Fibroblast of skin of right quadriceps (primary cell): Measurements from ENCODE around the gene SPINK6.

Experiments used
- DNase-seq: peaks from one replicate; pipeline ENCODE4 v3.0.0-alpha.2; 2013

The SPINK6 gene, protein sequence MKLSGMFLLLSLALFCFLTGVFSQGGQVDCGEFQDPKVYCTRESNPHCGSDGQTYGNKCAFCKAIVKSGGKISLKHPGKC

DNA sequence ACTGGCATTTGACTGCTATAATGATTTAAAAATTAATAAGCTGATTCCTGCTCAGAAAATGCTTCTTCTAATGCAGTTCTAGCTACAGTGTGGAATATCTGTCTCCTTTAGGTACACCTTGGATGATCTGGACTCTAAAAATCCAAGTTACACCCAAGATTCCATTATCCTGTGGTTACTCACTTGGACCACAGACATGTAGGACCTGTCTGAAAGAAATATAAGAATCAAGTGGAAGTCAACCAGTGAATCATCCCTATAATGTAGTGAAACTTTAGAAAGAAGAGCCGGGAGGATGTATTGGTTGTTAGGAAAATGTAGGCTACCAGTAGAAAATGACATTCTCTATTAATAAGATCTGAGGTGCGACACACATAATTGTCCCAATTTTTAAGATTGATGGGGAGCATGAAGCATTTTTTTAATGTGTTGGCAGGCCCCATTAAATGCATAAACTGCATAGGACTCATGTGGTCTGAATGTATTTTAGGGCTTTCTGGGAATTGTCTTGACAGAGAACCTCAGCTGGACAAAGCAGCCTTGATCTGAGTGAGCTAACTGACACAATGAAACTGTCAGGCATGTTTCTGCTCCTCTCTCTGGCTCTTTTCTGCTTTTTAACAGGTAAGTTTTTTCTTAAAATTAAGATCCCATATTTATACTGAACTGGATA lies at the start of gene SPINK6:
TSS of gene SPINK6 (plus strand) at position 512 of the 673 bp plus-strand sequence. CDS start at position 567, 55 bp downstream.
- DNase-seq, result no peak

DNA sequence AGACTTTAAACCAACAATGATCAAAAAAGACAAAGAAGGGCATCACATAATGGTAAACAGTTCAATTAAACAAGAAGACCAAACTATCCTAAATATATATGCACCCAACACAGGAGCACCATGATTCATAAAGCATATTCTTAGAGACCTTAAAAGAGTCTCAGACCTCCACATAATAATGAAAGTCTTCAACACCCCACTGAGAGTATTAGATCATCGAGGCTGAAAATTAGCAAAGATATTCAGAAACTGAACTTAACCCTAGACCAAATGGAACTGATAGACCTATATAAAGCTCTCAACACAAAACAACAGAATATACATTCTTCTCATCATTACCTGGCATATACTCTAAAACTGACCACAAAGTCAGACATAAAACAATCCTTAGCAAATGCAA lies 46.2 kb upstream of the SPINK6 start:
- no peak for DNase-seq

DNA sequence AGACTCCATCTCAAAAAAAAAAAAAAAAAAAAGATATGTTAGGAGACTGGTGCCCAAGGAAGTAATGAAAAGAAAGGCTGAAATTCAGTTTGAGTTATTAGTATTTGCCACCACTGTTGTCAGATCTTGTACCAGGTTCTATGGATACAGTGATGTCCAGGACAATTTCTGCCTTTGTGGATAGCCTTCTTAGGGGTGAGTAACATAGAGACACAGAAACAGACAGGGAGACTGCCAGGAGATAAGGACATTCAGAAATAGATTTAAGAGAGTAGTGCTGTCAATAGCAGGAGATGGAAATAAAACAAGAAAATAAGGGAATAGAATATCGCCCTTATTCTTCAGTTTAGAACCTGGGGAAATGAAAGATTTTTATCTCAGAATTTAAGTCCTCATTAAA lies 40.8 kb upstream of the SPINK6 start:
- DNase-seq, result no peak

DNA sequence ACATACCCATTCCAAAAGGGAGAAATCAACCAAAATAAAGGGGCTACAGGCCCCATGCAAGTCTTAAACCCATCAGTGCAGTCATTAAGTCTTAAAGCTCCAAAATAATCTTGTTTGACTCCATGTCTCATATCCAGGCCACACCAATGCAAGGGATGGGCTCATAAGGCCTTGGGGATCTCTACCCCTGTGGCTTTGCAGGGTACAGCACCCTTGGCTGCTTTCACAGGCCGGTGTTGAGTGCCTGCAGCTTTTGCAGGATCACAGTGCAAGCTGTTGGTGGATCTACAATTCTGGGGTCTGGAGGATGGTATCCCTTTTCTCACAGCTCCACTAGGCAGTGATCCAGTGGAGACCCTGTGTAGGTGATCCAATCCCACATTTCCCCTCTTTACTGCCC lies 39.5 kb upstream of the SPINK6 start:
- DNase-seq, result no peak

DNA sequence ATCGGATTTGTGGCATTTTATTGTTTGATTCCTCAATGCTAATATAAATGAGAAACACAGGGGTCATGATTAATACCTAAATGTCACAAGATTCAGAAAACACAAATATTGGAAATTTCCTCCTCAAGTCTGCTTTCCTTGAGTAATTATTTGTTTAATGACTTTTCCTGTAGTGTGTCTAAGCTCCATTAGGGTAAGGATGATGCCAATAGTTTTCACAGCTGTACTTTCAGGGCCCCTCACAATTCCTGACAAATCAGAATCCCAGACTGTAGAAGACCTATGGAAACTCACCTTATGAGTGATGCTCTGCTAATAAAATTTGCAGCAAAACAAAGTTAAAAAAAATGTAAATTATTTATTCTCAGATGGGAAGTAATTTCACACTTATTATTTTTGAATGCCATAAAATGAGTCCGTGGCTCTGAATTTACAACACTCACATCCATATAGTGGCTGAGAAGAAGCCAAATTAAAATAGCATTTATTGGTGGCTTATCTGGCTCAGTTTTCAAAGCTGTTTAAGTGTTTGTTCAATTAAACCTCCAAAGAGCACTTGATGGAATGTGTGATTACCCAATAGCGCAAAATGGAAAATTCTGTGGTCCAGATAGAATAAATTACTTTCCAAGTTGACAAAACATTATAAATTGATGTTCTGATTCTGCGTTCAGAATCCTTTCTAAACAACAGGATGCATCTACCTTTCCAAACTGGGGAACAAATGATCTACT lies 36.1 kb upstream of the SPINK6 start:
- DNase-seq, result no peak

DNA sequence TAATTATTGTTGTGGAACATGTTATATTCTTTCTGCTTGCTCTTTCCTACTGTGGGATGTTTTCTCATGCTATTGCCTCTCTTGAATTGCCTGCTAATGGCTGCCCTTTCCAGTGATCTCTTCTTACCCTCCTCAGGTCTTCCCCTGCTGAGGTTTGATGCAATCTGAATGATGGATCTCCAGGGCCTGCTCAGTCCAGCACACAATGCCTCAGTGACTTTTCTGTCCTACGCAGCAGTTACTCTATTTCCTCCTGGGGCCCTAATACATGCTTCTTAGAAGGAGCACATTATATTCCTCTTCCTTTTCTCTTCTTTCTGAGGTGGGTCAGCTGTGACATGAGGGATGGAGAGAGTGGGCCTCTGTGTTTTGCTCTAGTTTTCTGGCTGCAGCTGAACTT lies 34.6 kb upstream of the SPINK6 start, which contains the start of gene SPINK14:
TSS of gene SPINK14 (plus strand) at position 301 of the 400 bp plus-strand sequence. CDS start 1,187 bp downstream, outside the sequence.
- DNase-seq, result no peak

DNA sequence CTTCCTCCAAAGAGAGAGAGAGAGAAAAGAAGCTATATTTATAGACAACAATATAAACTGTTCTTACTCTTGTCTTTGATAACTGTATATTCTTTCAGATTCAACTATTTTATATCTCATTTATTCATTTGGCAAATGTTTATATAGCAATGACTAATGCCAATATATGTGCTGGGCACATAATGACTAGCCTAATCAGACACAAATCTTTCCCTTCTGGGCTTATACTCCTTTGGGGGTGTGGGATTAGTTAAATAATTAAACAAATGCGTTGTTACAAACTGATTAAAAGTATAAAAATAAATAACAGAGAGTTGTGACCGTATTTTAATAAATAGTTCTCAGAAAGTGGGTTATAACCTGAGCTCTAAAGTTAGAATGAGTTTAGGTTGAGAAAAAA lies 30.5 kb upstream of the SPINK6 start:
- DNase-seq, result no peak

DNA sequence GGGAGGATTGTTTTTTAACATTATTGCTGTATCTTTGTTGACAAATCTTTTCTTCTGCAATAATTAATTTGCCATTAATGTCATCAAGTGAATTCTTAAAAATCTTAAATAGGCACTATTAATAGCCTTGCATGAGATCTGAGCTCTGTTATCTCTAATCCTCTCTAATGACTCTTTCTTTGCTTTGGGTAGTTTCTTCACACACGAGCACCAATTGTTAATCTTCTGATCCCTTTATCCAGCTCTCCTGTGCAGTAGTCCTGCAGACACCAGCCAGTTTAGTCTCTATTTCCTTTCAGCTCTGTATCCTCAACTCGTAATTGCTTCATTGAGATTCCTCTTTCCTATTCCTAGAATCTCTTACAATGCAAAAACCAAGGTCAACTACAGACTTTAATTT lies 26.4 kb upstream of the SPINK6 start:
- DNase-seq, result no peak

DNA sequence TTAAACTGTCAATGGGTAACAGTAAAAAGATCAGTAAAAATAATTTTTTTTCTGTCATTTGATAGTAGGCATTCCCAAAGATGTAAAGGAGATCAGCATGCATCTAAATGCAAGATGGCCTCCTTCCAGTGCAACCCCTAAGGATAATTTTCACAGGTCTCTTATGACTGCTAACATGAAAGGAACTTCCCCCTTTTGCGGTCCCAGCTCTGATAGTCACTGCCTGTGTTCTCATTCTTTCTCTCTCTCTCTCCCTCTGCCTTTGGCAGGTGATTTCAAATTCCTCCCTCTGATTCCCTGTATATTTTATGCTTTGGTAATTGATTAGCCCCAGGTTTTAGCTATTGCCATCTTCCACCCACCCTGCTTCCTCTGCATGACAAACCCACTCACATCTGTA lies 25.6 kb upstream of the SPINK6 start:
- DNase-seq, result no peak

DNA sequence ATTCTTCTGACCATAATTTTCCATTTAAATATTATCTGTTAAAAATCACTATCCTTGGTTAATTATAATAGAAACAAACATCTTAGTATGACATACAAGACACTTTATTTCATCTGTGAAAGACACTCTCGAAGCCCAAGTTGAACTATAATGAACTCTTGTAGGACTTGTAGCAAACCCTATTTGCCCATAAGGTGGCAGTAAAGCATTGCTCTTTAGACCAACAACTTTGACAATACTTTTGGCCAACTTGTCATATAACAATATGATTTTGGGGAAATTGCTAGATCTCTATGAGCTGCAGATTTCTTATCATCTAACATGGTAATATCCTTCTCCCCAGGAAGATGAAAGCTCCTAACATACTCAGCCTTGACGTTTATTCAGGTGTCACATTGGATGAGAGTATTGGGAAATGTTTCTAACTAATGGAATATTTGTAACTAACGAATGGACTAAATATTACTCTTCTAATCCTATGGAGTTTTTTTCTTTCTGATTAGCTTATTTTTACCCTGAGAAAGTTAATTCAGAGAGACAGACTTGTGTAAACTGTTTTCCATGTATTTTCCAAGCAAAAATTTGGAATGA lies 23.5 kb upstream of the SPINK6 start:
- DNase-seq, result peak; percentile 33

DNA sequence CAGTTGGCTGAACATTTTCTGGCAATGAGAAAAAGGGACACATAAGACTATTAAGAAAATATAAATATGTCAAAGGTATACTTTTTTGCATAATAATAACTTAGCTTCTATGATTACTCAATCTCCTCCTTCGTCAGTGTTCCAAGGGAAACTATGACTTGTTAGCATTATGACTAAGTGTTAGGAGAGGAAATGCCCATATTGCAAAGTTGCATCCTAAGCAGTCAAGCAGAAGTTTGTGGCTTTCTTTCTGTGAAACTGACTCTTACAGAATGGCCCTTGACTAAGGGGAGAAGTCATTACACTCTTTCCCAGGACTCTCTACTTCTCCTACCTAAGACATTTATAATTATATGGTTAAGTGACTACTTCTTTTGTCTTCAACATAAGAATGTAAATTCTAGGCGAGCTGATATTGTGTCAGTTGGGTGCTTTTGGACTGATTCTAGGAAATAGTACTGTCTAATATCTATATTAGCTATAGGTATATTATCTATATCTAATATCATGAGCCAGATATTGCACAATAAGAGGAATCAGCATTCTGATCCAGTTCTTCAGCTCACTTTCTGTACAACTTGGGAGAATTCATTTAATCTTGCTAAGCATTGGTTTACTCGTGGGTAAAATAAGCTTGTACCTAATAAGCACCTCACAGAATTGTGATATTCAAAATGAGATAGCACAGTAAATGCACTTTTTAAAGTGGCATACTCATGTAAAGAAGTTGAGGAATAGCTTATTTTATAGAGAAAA lies 16.4 kb upstream of the SPINK6 start:
- peak; percentile 4 for DNase-seq

DNA sequence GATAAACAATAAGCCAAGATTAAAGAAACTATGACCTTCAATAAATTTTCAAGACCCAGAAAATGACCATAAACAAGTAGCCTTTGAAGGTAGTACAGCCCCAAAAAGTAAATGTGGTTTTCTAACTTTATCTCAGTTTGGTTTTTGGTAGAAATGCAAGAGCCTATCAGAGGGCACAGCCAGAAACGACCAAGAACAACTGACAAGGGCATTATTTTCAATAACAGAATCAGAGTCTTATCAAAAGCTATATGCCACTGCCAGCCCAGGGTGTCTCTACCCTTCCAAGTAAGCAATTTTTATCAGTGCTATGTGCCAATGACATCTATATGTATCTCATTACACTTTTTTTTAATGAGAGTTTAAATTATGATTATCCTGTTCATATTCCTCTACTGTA lies 11.8 kb upstream of the SPINK6 start:
- no peak for DNase-seq

DNA sequence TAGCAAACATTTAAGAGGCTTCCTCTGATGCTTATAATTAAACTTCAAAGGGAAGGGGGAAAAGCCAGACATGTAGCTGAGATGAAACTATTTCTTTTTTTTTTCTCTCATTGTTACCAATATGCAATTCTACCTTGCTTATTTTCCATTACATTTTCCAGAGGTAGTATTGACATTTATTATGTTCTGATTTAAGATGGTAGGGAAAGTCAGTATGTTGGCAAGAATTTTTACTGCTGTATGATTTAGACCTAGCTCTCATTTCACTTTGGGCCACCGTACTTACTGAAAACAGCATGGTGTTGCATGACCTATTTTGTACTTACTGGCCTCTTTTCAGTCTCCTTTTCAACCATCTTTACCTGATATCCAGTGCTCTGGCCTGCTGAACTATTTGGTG lies 9.6 kb upstream of the SPINK6 start:
- no peak for DNase-seq

DNA sequence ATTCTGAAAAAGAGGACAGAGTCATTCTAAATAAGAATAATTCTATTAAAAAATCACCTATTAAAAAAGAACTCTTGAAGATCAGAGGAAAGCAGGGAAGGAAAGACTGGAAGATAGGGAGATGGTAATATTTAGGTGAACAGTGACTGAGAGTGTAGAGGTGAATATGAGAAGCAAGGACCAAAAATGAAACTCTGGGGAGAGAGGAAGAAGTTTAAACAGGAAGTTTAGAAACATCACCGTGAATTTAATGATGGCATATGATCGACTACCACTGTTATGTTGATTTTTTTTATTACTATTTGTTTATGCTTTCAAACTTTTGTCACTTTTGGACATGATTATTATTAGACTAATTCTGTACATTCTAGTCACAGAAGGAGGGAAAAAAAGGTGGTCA lies 1.7 kb upstream of the SPINK6 start:
- no peak for DNase-seq

DNA sequence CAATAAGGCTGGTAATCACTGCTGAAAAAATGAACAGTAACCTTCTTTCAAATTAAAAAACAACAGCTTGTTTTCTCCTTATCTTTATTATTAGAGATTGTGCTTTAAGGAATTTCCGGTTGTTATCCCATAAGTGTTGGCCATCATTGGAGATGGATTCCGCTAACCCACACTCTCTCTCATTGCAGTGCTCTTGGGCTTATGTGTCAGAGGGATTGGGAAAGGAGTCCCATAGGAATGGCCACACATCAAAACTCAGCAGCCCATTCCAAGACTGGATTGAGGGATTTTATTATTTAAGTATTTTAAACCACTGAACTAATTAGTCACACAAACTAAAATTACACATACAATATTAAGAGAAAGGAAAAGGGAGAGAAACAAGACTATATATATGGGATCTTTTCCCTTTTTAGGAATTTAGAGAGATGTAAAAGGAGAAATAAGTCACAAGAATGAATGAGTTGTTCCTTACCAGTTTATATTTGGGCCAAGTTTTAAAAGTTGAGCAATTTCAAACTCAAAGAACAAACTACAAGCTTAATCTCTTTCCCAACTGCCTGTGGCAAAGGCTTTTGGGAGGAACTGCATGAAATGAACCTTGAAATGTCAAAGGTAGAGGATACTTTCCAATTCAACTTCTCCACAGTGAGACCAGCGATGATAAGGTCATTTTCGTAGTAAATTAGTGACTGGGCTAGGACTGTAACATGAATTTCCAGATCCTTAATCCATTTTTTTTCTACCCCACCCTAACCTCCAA lies 2.4 kb downstream of the SPINK6 start:
- no peak for DNase-seq

DNA sequence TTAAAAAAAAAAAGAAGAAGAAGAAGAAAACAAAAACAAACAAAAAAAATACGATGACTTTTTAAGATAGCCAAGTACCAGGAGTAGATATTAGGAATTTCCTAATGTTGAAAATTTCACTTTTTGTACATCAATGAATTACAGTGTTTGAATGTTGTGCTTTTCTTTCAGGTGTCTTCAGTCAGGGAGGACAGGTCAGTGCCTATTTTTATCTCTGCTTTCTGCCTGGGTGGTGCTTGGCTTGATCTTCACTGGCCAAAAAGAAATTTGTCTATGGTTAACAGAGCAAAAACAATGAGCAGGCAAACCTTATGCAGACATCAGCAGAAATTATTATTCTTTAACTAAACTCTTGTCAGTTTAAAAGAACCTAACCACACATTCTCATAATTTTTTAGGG lies 3.0 kb downstream of the SPINK6 start:
- no peak for DNase-seq

DNA sequence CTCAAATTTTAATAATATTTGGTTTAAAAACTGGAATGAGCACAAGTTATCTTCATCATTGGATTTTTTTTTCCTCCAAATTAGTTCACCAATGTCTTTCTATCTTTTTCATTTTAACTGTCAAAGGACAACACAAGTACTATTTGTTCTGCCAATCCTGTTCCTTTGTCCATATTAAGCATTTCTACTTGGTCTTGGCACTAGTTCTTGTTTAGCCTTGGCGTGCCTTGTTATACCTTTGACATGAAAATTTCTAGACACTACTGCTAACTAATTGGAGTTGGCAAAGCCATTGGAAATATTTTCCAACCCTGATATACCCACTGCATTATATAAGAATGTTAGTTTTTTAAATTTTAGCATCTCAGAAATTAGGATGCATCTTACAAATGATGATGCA lies 3.8 kb downstream of the SPINK6 start:
- no peak for DNase-seq

DNA sequence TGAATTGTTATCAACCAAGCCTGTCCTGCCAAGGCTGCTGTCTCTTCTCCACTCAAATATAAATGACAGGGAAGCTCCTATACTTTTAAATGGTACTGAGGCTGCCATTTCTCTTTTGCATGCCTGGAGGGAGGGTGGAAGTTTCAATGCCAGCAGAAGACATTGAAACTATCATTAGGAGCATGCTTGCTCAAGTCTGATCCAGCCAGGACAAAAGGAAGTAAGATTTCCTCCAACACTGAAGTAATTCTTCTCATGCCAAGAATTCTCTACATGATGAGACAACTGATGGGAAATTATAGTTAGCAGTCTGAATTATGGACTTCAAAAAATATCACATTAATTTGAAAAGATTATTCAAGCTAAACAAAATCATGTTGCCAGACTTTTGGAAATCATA lies 5.4 kb downstream of the SPINK6 start:
- no peak for DNase-seq

DNA sequence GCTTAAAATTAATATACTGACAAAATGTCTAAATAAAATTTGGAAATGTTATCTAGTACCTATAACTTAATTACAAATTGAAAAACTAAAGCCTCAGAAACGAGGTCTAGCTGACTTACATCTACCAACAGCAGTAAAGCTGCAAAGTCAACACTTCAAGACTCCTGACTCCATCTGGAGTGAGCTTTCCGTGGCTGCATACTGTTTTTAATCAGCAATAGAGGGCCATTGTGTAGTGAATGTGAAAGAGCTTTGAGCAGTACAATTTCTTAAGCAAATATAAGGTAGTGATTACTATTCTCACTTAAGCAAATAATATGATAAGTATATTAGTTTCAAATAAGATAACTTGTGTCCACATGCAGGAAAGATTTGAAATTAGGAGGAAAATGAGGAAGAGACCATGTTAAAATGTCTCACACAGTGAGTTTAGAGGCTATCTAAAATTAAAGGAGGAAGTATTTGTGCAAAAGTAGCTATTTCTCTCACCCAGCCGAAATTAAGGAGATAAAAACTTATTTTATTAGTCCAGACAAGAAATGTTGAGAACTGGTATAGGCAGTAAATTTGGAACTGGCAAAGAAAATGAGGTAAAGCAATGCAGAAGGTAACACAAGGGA lies 6.4 kb downstream of the SPINK6 start:
- DNase-seq, result no peak

DNA sequence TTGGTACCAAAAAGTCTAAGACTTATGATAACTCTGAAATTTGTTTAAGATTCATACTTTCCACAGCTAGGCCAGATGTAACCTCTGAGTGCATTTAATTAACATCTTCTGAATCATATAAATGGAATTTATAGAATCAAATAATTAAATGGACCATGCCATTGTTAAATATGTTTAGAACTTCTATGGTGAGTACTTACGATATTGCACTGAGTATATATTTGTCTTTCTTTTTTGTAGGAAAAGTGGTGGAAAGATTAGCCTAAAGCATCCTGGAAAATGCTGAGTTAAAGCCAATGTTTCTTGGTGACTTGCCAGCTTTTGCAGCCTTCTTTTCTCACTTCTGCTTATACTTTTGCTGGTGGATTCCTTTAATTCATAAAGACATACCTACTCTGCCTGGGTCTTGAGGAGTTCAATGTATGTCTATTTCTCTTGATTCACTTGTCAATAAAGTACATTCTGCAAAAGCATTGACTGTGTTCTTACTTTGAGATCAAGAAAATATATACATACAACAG lies 11.9 kb downstream of the SPINK6 start:
- no peak for DNase-seq

DNA sequence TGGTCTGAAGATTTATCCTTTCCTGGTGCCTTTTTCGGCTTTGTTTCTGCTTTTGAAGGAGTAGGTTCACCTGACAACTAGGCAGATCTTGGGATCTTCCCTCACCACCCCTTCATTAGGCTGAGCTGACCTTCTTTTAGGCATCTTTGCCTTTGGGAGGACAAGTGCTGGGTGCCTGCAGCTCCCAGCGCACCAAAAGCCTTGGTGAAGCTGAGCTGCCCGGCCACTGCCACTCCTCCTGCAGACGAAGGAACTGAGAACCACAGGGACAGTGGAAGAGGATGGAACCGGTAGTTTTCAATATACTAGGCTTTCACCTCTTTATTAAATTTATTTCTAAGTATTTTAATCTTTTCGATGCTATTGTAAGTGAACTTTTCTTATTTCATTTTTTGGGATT lies 18.7 kb downstream of the SPINK6 start:
- DNase-seq, result no peak
